HepG2 (cell line): Measurements from ENCODE around the gene ZMYND10. TPM values are rescaled to one million over a fixed set of nuclear protein-coding genes. Genes with fewer than 3 reads are reported as not detected.
A peak's percentile ranks its signal among the peaks of the same experiment; 100 is the strongest.

Source experiments
- AGO1 ChIP-seq: fragments of 200-400 bp; formaldehyde crosslinking; IDR thresholded peaks from 2 replicates; pipeline ENCODE4 v1.6.1; 2017; ENCODE audit warnings: mild to moderate bottlenecking, low read depth, low read length, moderate library complexity; ENCODE audit not compliant: poor library complexity, severe bottlenecking
- CHD2 ChIP-seq: IDR thresholded peaks from 2 replicates; pipeline ENCODE4 v1.6.1; 2011; ENCODE audit warnings: low read depth, low read length, improper control_type of control experiment
- KLF6 ChIP-seq: IDR thresholded peaks from 2 replicates; pipeline ENCODE4 v1.8.0; 2016; ENCODE audit warnings: missing biosample characterization, missing genetic modification reagents
- SMC3 ChIP-seq: IDR thresholded peaks from 2 replicates; pipeline ENCODE4 v1.6.1; 2011; ENCODE audit warnings: low read length, improper control_type of control experiment
- SP140L ChIP-seq: sonication (generic); formaldehyde crosslinking; IDR thresholded peaks from 2 replicates; pipeline ENCODE4 v1.4.0; 2020; ENCODE audit warnings: missing genetic modification reagents, borderline replicate concordance
- TEF ChIP-seq: sonication (generic); formaldehyde crosslinking; IDR thresholded peaks from 2 replicates; pipeline ENCODE4 v1.5.0; 2020; ENCODE audit warnings: missing genetic modification reagents
- ZNF274 ChIP-seq: sonication (generic); formaldehyde crosslinking; IDR thresholded peaks from 2 replicates; pipeline ENCODE4 v1.5.1; 2020; ENCODE audit warnings: mild to moderate bottlenecking, missing genetic modification reagents
- ZNF550 ChIP-seq: sonication (generic); formaldehyde crosslinking; IDR thresholded peaks from 2 replicates; pipeline ENCODE4 v1.4.0; 2020; ENCODE audit warnings: mild to moderate bottlenecking, missing genetic modification reagents, borderline replicate concordance
- polyA plus RNA-seq, 8 experiments: library from polyadenylated mRNA; depleted of rRNA in 3 of 8; stranded (reverse) in 7 of 8; unstranded in 1 of 8; fragments of >200 nt; fragmentation: Illumina TruSeq in 4 of 8; extraction: Trizol in 4 of 8; gene quantifications; 2 replicates each; pipeline versions ENCODE4 v1.2.1 to v1.2.3, GENCODE V29; 2011 to 2016; ENCODE audit warnings: low read depth in 4 of 8, missing spikeins in 1 of 8, mixed read lengths in 1 of 8; ENCODE audit not compliant: insufficient read depth in 1 of 8
- total RNA-seq, 5 experiments: library from RNA; depleted of rRNA; stranded (reverse); fragments of >200 nt; fragmentation: Illumina TruSeq; extraction: Trizol; gene quantifications; 2 replicates each; pipeline ENCODE4 v1.2.3, GENCODE V29; 2016; ENCODE audit warnings: low read depth in 1 of 5
- TF ChIP-seq, protein P1 (sequence below): sonication (generic); formaldehyde crosslinking; conservative IDR thresholded peaks from 2 replicates; pipeline ENCODE4 v1.5.0; 2020; ENCODE audit warnings: missing genetic modification reagents
- TF ChIP-seq, protein P2 (sequence below): sonication (generic); formaldehyde crosslinking; IDR thresholded peaks from 2 replicates; pipeline ENCODE4 v1.4.0; 2020; ENCODE audit warnings: mild to moderate bottlenecking, low read depth, missing genetic modification reagents

The ZMYND10 gene
- total and polyA plus RNA-seq, 2 of the 13 experiments (the other 11 are each of a cell fraction or from before 2014, with no cell fraction given), result 0.60 to 0.74 TPM

- TF ChIP-seq, protein P1, sequence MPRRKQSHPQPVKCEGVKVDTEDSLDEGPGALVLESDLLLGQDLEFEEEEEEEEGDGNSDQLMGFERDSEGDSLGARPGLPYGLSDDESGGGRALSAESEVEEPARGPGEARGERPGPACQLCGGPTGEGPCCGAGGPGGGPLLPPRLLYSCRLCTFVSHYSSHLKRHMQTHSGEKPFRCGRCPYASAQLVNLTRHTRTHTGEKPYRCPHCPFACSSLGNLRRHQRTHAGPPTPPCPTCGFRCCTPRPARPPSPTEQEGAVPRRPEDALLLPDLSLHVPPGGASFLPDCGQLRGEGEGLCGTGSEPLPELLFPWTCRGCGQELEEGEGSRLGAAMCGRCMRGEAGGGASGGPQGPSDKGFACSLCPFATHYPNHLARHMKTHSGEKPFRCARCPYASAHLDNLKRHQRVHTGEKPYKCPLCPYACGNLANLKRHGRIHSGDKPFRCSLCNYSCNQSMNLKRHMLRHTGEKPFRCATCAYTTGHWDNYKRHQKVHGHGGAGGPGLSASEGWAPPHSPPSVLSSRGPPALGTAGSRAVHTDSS (CRISPR knock-in tag), result peak; percentile 100
- TF ChIP-seq KLF6 (CRISPR knock-in tag) (0 out of 2 replicates have a peak, but pooled peaks have one; percentile 10), SMC3 (no peak), TEF (CRISPR knock-in tag) (no peak), AGO1 (peak; percentile 82), ZNF550 (no peak), SP140L (CRISPR knock-in tag) (no peak), ZNF274 (CRISPR knock-in tag) (peak; percentile 48; the same call in 1 of the 2 replicates), CHD2 (peak; percentile 74; the same call in 1 of the 2 replicates)
- TF ChIP-seq, protein P2, sequence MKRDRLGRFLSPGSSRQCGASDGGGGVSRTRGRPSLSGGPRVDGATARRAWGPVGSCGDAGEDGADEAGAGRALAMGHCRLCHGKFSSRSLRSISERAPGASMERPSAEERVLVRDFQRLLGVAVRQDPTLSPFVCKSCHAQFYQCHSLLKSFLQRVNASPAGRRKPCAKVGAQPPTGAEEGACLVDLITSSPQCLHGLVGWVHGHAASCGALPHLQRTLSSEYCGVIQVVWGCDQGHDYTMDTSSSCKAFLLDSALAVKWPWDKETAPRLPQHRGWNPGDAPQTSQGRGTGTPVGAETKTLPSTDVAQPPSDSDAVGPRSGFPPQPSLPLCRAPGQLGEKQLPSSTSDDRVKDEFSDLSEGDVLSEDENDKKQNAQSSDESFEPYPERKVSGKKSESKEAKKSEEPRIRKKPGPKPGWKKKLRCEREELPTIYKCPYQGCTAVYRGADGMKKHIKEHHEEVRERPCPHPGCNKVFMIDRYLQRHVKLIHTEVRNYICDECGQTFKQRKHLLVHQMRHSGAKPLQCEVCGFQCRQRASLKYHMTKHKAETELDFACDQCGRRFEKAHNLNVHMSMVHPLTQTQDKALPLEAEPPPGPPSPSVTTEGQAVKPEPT (CRISPR knock-in tag), result no peak
- TF ChIP-seq, all 625 proteins: peak for 242
Measured at GRCh38 chr3:50292159-50293078, 53.1 kb downstream of the ZMYND10 start, which contains the start of gene IFRD2 (continued).

Other genes with a start within 250 kb of the ZMYND10 start
- 3.6 and 7.6 TPM in 2 replicates for gene SEMA3F, start 190.4 kb downstream of the ZMYND10 start, total RNA-seq (2016; rRNA removed; fragmentation: Illumina TruSeq; extraction: Trizol)
- 14.8 and 17.2 TPM in 2 replicates for gene SEMA3F, start 190.4 kb downstream of the ZMYND10 start, polyA plus RNA-seq (2011; rRNA removed)
- 0.15 TPM in 1 of 2 replicates, not detected in the other for gene GNAT1, start 154.1 kb downstream of the ZMYND10 start, total RNA-seq (2016; rRNA removed; fragmentation: Illumina TruSeq; extraction: Trizol)
- gene GNAT1, start 154.1 kb downstream of the ZMYND10 start, polyA plus RNA-seq (2011; rRNA removed), result 0.03 TPM in 1 of 2 replicates, not detected in the other
- 14.3 and 29.8 TPM in 2 replicates for gene SLC38A3, start 140.5 kb downstream of the ZMYND10 start, total RNA-seq (2016; rRNA removed; fragmentation: Illumina TruSeq; extraction: Trizol)
- 164 and 247 TPM in 2 replicates for gene SLC38A3, start 140.5 kb downstream of the ZMYND10 start, polyA plus RNA-seq (2011; rRNA removed)
- gene GNAI2, start 109.5 kb downstream of the ZMYND10 start, total RNA-seq (2016; rRNA removed; fragmentation: Illumina TruSeq; extraction: Trizol), result 34.5 and 51.1 TPM in 2 replicates
- gene GNAI2, start 109.5 kb downstream of the ZMYND10 start, polyA plus RNA-seq (2011; rRNA removed), result 66.1 and 66.2 TPM in 2 replicates
- 25.6 and 93.2 TPM in 2 replicates for gene SEMA3B, start 76.6 kb downstream of the ZMYND10 start, total RNA-seq (2016; rRNA removed; fragmentation: Illumina TruSeq; extraction: Trizol)
- gene SEMA3B, start 76.6 kb downstream of the ZMYND10 start, polyA plus RNA-seq (2011; rRNA removed), result 158 and 173 TPM in 2 replicates
- 0.07 TPM in 1 of 2 replicates, not detected in the other for gene LSMEM2, start 66.6 kb downstream of the ZMYND10 start, total RNA-seq (2016; rRNA removed; fragmentation: Illumina TruSeq; extraction: Trizol)
- 0.41 and 0.44 TPM in 2 replicates for gene LSMEM2, start 66.6 kb downstream of the ZMYND10 start, polyA plus RNA-seq (2011; rRNA removed)
- gene IFRD2, start 53.3 kb downstream of the ZMYND10 start, total RNA-seq (2016; rRNA removed; fragmentation: Illumina TruSeq; extraction: Trizol), result 81.4 and 96.1 TPM in 2 replicates
- gene IFRD2, start 53.3 kb downstream of the ZMYND10 start, polyA plus RNA-seq (2011; rRNA removed), result 32.8 and 43.1 TPM in 2 replicates
- 5.5 and 5.9 TPM in 2 replicates for gene HYAL3, start 46.3 kb downstream of the ZMYND10 start, total RNA-seq (2016; rRNA removed; fragmentation: Illumina TruSeq; extraction: Trizol)
- 10.4 and 12.9 TPM in 2 replicates for gene HYAL3, start 46.3 kb downstream of the ZMYND10 start, polyA plus RNA-seq (2011; rRNA removed)
- gene NAA80, start 46.3 kb downstream of the ZMYND10 start, total RNA-seq (2016; rRNA removed; fragmentation: Illumina TruSeq; extraction: Trizol), result 1.5 and 3.4 TPM in 2 replicates
- gene NAA80, start 46.3 kb downstream of the ZMYND10 start, polyA plus RNA-seq (2011; rRNA removed), result 8.7 and 13.1 TPM in 2 replicates
- gene HYAL1, start 42.2 kb downstream of the ZMYND10 start, total RNA-seq (2016; rRNA removed; fragmentation: Illumina TruSeq; extraction: Trizol), result 50.5 and 76.5 TPM in 2 replicates
- gene HYAL1, start 42.2 kb downstream of the ZMYND10 start, polyA plus RNA-seq (2011; rRNA removed), result 193 and 218 TPM in 2 replicates
- 40.9 and 76.2 TPM in 2 replicates for gene HYAL2, start 23.0 kb downstream of the ZMYND10 start, total RNA-seq (2016; rRNA removed; fragmentation: Illumina TruSeq; extraction: Trizol)
- 102 and 144 TPM in 2 replicates for gene HYAL2, start 23.0 kb downstream of the ZMYND10 start, polyA plus RNA-seq (2011; rRNA removed)
- 35.9 and 36.7 TPM in 2 replicates for gene TUSC2, start 17.5 kb downstream of the ZMYND10 start, total RNA-seq (2016; rRNA removed; fragmentation: Illumina TruSeq; extraction: Trizol)
- 38.5 and 39.1 TPM in 2 replicates for gene TUSC2, start 17.5 kb downstream of the ZMYND10 start, polyA plus RNA-seq (2011; rRNA removed)
- 7.7 and 10.2 TPM in 2 replicates for gene RASSF1, start 4.9 kb downstream of the ZMYND10 start, total RNA-seq (2016; rRNA removed; fragmentation: Illumina TruSeq; extraction: Trizol)
- 27.5 and 28.6 TPM in 2 replicates for gene RASSF1, start 4.9 kb downstream of the ZMYND10 start, polyA plus RNA-seq (2011; rRNA removed)
- 25.3 and 30.6 TPM in 2 replicates for gene NPRL2, start 5.0 kb upstream of the ZMYND10 start, total RNA-seq (2016; rRNA removed; fragmentation: Illumina TruSeq; extraction: Trizol)
- 51.4 and 52.7 TPM in 2 replicates for gene NPRL2, start 5.0 kb upstream of the ZMYND10 start, polyA plus RNA-seq (2011; rRNA removed)
- gene CYB561D2, start 5.1 kb upstream of the ZMYND10 start, total RNA-seq (2016; rRNA removed; fragmentation: Illumina TruSeq; extraction: Trizol), result 9.1 and 17.2 TPM in 2 replicates
- gene CYB561D2, start 5.1 kb upstream of the ZMYND10 start, polyA plus RNA-seq (2011; rRNA removed), result 11.1 and 13.0 TPM in 2 replicates
- gene TMEM115, start 13.8 kb upstream of the ZMYND10 start, total RNA-seq (2016; rRNA removed; fragmentation: Illumina TruSeq; extraction: Trizol), result 15.2 and 30.7 TPM in 2 replicates
- 22.1 and 31.0 TPM in 2 replicates for gene TMEM115, start 13.8 kb upstream of the ZMYND10 start, polyA plus RNA-seq (2011; rRNA removed)
- not detected in 2 replicates for gene CACNA2D2, start 157.9 kb upstream of the ZMYND10 start, total RNA-seq (2016; rRNA removed; fragmentation: Illumina TruSeq; extraction: Trizol)
- not detected in 2 replicates for gene CACNA2D2, start 157.9 kb upstream of the ZMYND10 start, polyA plus RNA-seq (2011; rRNA removed)
- 1.2 and 1.6 TPM in 2 replicates for gene C3orf18, start 222.0 kb upstream of the ZMYND10 start, total RNA-seq (2016; rRNA removed; fragmentation: Illumina TruSeq; extraction: Trizol)
- gene C3orf18, start 222.0 kb upstream of the ZMYND10 start, polyA plus RNA-seq (2011; rRNA removed), result 4.6 and 4.8 TPM in 2 replicates
- 6.3 and 9.8 TPM in 2 replicates for gene HEMK1, start 223.8 kb upstream of the ZMYND10 start, total RNA-seq (2016; rRNA removed; fragmentation: Illumina TruSeq; extraction: Trizol)
- gene HEMK1, start 223.8 kb upstream of the ZMYND10 start, polyA plus RNA-seq (2011; rRNA removed), result 12.6 and 16.2 TPM in 2 replicates